Activated CD8-positive, alpha-beta memory T cell treated with anti-CD3 and anti-CD28 coated beads, Interleukin-2, amount 10 ng/mL, durations not matched to agents 7 days and 5 days (primary cell): ENCODE measurements around the gene PLEKHH2. TPM values are rescaled to one million over a fixed set of nuclear protein-coding genes. Genes with fewer than 3 reads are reported as not detected.
A peak's percentile ranks its signal among the peaks of the same experiment; 100 is the strongest.
"Not testable (repeated sequence)": the region's sequence is repeated elsewhere in the genome, so short reads cannot be mapped to it uniquely, and the experiment has no call there.

ENCODE experiments used
- ATAC-seq: fragments of 150-1000 bp; cut with Tn5 transposase; one replicate; pipeline ENCODE4 v1.10.0; 2021; ENCODE audit warnings: moderate library complexity
- CTCF ChIA-PET: fragments of 350-600 bp; sonication (Branson Sonifier 250); formaldehyde crosslinking; loops from one replicate; lab custom pipeline; 2021; ENCODE audit warnings: antibody characterized with exemption; lab: Charles Lee
- DNase-seq: peaks from one replicate; pipeline ENCODE4 v3.0.0-alpha.2; 2020
- H3K27ac Mint-ChIP-seq: one replicate; pipeline ENCODE4 v1.8.0; 2021; ENCODE audit warnings: mild to moderate bottlenecking, mixed read lengths
- H3K27me3 Mint-ChIP-seq: one replicate; pipeline ENCODE4 v1.8.0; 2021; ENCODE audit warnings: mixed read lengths
- H3K36me3 Mint-ChIP-seq: one replicate; pipeline ENCODE4 v1.8.0; 2021; ENCODE audit warnings: mild to moderate bottlenecking, mixed read lengths
- H3K4me1 Mint-ChIP-seq: one replicate; pipeline ENCODE4 v1.8.0; 2021; ENCODE audit warnings: mixed read lengths
- H3K4me3 Mint-ChIP-seq: one replicate; pipeline ENCODE4 v1.8.0; 2021; ENCODE audit warnings: mild to moderate bottlenecking, moderate library complexity, mixed read lengths
- H3K9me3 Mint-ChIP-seq: one replicate; pipeline ENCODE4 v1.8.0; 2022; ENCODE audit warnings: low read depth, mixed read lengths
- total RNA-seq, 2 experiments: library from RNA; stranded (reverse); gene quantifications; one replicate each; pipeline ENCODE4 v1.2.3, GENCODE V29; 2021

The PLEKHH2 gene
- total RNA-seq, 2 experiments from 2014 or later: 0.54 to 0.67 TPM

- H3K4me1 Mint-ChIP-seq: no peaks in the 10 kb centered on the region
- no peak for DNase-seq
Measured at GRCh38 chr2:43653506-43653905, 16.4 kb downstream of the PLEKHH2 start.

GRCh38 chr2:43657241-43657640 is 20.2 kb downstream of the PLEKHH2 start:
- no peaks in the 10 kb centered on the region for H3K36me3 Mint-ChIP-seq
- CTCF ChIA-PET: no interaction called here
- no peaks in the 10 kb centered on the region for H3K4me1 Mint-ChIP-seq
- H3K9me3 Mint-ChIP-seq: no peaks in the 10 kb centered on the region
- H3K27ac Mint-ChIP-seq: no peak overlapping the region
- DNase-seq (no peak), ATAC-seq (no peak)
- H3K27me3 Mint-ChIP-seq: peaks cover 16% of the 10 kb centered on the region
- H3K4me3 Mint-ChIP-seq: no peak overlapping the region

More at GRCh38 chr2:43653506-43653905, 16.4 kb downstream of the PLEKHH2 start:
- ATAC-seq: no peak
- Mint-ChIP-seq H3K4me3 (no peak overlapping the region), H3K27ac (no peak overlapping the region), H3K36me3 (no peaks in the 10 kb centered on the region), H3K27me3 (peaks cover 29% of the 10 kb centered on the region), H3K9me3 (no peaks in the 10 kb centered on the region)
- CTCF ChIA-PET: interaction anchor here (0.6 kb wide), 1 partner anchor 1132 kb away, joined by 3 read pairs; no protein-coding TSS in a partner anchor

DNA sequence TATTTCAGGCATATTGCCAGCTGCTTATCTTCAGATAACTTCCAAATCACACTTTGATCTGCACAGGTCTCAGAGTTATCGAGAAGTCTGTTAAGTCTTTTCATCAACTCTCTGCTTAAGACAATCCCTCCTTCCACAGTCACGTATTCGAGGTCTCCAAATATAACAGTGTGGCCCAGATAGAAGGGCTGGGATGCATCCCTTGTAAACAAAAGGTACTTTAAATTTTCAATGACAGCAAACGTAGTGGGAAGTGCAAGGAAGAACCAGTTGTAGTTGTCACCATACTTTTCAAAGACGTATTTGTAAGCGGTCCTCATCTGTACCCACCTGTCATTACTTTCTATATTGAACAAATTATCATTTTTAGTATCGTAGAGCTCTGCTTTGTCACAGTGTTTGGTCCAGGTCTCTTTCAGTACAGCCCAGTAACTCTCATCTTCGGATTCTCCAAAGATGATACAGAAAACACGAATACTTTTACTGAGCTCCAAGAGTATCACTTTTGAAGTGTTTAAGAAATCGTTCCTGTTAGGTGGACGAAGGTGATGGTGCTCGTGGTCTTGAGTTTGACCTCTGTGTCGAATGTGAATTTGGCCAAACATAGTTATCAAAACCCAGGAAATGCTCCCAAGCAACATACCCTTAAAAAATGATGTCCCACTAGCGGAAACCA is 38.7 kb downstream of the PLEKHH2 start:
- ATAC-seq (no peak), DNase-seq (no peak)
- CTCF ChIA-PET: no interaction called here
- peaks cover 31% of the 10 kb centered on the region for H3K27me3 Mint-ChIP-seq
- H3K36me3 Mint-ChIP-seq: no peaks in the 10 kb centered on the region
- no peak overlapping the region for H3K27ac Mint-ChIP-seq
- H3K9me3 Mint-ChIP-seq: peaks cover 6% of the 10 kb centered on the region
- H3K4me1 Mint-ChIP-seq: peaks cover 1% of the 10 kb centered on the region
- H3K4me3 Mint-ChIP-seq: peak overlapping the region; percentile 51

DNA sequence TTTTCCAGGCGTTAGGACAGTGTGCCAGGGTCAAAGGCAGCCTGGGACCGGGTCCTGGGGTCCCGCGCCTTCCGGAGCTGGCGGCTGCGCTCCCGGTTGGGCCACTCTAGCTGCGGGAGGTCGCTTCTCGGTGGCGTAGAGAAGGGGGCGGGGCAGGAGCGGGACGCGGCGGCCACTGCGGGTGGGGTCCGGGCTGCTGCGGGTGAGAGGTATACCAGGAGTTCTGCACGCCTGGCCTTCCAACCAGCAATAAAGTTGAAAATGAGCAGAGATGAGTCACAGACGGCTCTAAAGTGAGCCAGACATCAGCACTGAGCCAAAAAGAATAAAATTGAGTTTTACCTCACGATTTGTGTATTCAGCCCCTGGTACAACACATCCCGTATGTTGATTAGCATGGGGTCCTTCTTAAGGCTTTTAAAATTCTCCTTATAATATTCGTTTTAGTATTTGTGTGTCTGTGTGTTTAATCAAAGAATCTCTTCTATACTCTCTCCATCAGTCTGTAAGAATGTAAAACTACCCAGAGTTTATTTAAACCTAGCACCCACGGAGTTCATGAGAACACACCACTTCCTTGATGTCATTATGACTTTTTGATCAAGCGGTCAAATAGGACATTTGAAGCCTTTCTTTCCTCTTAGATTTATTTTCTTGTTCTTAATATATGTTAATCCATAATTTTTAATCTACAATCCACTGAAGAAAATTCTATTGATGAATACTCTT is 39.4 kb downstream of the PLEKHH2 start, which contains the start of gene C1GALT1C1L:
Gene C1GALT1C1L (minus strand): TSS at position 108 of the 729 bp plus-strand sequence. CDS start 107 bp downstream, at position 1.
- Mint-ChIP-seq H3K4me1 (peaks cover 1% of the 10 kb centered on the region), H3K27me3 (peaks cover 33% of the 10 kb centered on the region), H3K36me3 (no peaks in the 10 kb centered on the region), H3K27ac (no peak within 1 kb of the TSS), H3K9me3 (peaks cover 6% of the 10 kb centered on the region), H3K4me3 (peak within 1 kb of the TSS; percentile 51)
- CTCF ChIA-PET: no interaction called here
- ATAC-seq (peak; percentile 49), DNase-seq (no peak)

GRCh38 chr2:43677783-43678182 is 40.7 kb downstream of the PLEKHH2 start:
- H3K27me3 Mint-ChIP-seq: peaks cover 26% of the 10 kb centered on the region
- not testable (repeated sequence) for ATAC-seq, H3K27ac Mint-ChIP-seq

DNA sequence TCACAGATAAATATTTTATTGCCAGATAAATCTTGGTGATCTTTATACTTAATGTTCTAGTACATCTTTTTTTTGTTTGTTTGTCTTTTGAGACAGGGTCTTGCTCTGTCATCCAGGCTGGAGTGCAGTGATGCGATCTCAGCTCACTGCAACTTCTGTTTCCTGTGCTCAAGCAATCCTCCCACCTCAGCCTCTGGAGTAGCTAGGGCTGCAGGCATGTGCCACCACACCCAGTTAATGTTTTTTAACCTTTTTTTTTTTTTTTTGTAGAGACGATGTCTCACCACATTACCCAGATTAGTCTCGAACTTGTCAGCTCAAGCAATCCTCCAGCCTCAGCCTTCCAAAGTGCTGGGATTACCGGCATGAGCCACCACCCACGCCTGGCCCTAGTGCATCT is 48.3 kb downstream of the PLEKHH2 start:
- Mint-ChIP-seq H3K27ac (no peak overlapping the region), H3K4me1 (no peaks in the 10 kb centered on the region), H3K36me3 (no peaks in the 10 kb centered on the region), H3K4me3 (no peak overlapping the region), H3K27me3 (peaks cover 28% of the 10 kb centered on the region), H3K9me3 (no peaks in the 10 kb centered on the region)
- ATAC-seq (no peak), DNase-seq (no peak)
- CTCF ChIA-PET: no interaction called here

More at GRCh38 chr2:43677783-43678182, 40.7 kb downstream of the PLEKHH2 start:
- H3K4me1 Mint-ChIP-seq, H3K4me3 Mint-ChIP-seq, H3K9me3 Mint-ChIP-seq, H3K36me3 Mint-ChIP-seq, CTCF ChIA-PET, DNase-seq: not testable (repeated sequence)

- Mint-ChIP-seq H3K27ac (no peak overlapping the region), H3K36me3 (no peaks in the 10 kb centered on the region), H3K9me3 (no peaks in the 10 kb centered on the region), H3K27me3 (peaks cover 26% of the 10 kb centered on the region), H3K4me1 (no peaks in the 10 kb centered on the region), H3K4me3 (no peak overlapping the region)
- DNase-seq (no peak), ATAC-seq (no peak)
- CTCF ChIA-PET: no interaction called here
Measured at GRCh38 chr2:43689999-43690398, 52.9 kb downstream of the PLEKHH2 start.

GRCh38 chr2:43692428-43692994 is 55.5 kb downstream of the PLEKHH2 start:
- Mint-ChIP-seq H3K27me3 (peaks cover 25% of the 10 kb centered on the region), H3K9me3 (no peaks in the 10 kb centered on the region), H3K4me1 (no peaks in the 10 kb centered on the region), H3K27ac (no peak overlapping the region), H3K36me3 (no peaks in the 10 kb centered on the region), H3K4me3 (no peak overlapping the region)
- ATAC-seq: no peak
- DNase-seq: no peak
- CTCF ChIA-PET: no interaction called here

- not testable (repeated sequence) for H3K9me3 Mint-ChIP-seq, H3K4me3 Mint-ChIP-seq, H3K4me1 Mint-ChIP-seq, H3K27ac Mint-ChIP-seq, H3K36me3 Mint-ChIP-seq, ATAC-seq, DNase-seq
- peaks cover 19% of the 10 kb centered on the region for H3K27me3 Mint-ChIP-seq
- CTCF ChIA-PET: interaction anchor here (0.6 kb wide), 1 partner anchor 308 kb away, joined by 3 read pairs; no protein-coding TSS in a partner anchor
Measured at GRCh38 chr2:43698140-43698539, 61.1 kb downstream of the PLEKHH2 start.

GRCh38 chr2:43699761-43700160 is 62.7 kb downstream of the PLEKHH2 start:
- CTCF ChIA-PET: no interaction called here
- DNase-seq (no peak), ATAC-seq (no peak)
- Mint-ChIP-seq H3K27me3 (peaks cover 26% of the 10 kb centered on the region), H3K4me3 (no peak overlapping the region), H3K9me3 (no peaks in the 10 kb centered on the region), H3K36me3 (no peaks in the 10 kb centered on the region), H3K27ac (no peak overlapping the region), H3K4me1 (no peaks in the 10 kb centered on the region)

- DNase-seq (no peak), ATAC-seq (no peak)
- Mint-ChIP-seq H3K4me3 (no peak overlapping the region), H3K27me3 (peaks cover 26% of the 10 kb centered on the region), H3K4me1 (no peaks in the 10 kb centered on the region), H3K27ac (no peak overlapping the region), H3K9me3 (no peaks in the 10 kb centered on the region), H3K36me3 (no peaks in the 10 kb centered on the region)
- CTCF ChIA-PET: interaction anchor here (0.6 kb wide), 1 partner anchor 1014 kb away, joined by 3 read pairs; no protein-coding TSS in a partner anchor
Measured at GRCh38 chr2:43701111-43701510, 64.1 kb downstream of the PLEKHH2 start.

GRCh38 chr2:43707255-43708015 is 70.4 kb downstream of the PLEKHH2 start:
- no peak for ATAC-seq
- Mint-ChIP-seq H3K9me3 (no peaks in the 10 kb centered on the region), H3K4me1 (no peaks in the 10 kb centered on the region), H3K36me3 (no peaks in the 10 kb centered on the region), H3K4me3 (no peak overlapping the region), H3K27me3 (peaks cover 20% of the 10 kb centered on the region), H3K27ac (no peak overlapping the region)
- DNase-seq: no peak
- CTCF ChIA-PET: no interaction called here

DNA sequence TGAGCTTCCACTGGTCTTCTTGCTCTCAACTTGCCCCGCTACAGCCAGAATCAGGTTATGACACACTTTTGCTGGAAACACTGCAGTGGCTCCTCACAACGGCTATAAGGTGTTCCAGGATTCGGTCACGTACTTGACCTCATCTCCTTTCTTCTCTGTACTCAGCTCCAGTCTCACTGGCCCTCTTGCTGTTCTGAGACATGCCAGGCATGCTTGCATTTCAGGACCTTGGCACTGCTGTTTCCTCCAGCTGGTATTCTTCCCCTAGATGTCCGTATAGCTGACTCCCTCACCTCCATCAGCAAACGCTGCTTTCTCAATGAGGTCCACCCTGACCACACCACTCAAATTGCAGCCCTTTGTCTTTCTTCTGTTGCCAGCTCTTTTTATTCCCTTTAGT is 71.1 kb downstream of the PLEKHH2 start:
- Mint-ChIP-seq H3K36me3 (no peaks in the 10 kb centered on the region), H3K27me3 (peaks cover 19% of the 10 kb centered on the region), H3K27ac (no peak overlapping the region), H3K9me3 (no peaks in the 10 kb centered on the region), H3K4me1 (no peaks in the 10 kb centered on the region), H3K4me3 (no peak overlapping the region)
- CTCF ChIA-PET: no interaction called here
- ATAC-seq (no peak), DNase-seq (no peak)
